Measurements from ENCODE around the gene DDX4. TPM values are rescaled to one million over a fixed set of nuclear protein-coding genes. Genes with fewer than 3 reads are reported as not detected.
A peak's percentile ranks its signal among the peaks of the same experiment; 100 is the strongest.

DDX4 gene
- not detected for total RNA-seq

DNA sequence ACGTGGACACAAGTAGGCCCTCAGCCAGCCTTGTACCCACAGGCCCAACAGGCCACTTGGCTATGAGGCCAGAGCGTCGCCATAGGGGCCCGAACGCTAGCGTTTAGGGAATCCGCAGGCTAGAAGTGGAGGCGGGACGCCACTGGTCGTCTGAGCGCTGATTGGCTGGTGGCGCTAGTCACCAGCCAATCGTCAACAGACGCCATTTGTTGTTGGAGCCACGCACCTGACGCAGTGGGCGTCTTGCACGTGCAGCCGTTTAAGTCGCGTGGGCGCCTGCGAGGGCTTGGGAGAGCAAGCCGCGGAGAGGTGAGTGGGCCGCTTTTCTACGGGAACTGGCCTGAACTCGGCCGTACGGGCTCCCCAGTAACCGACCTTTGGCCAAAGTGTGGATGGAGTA, at the start of gene DDX4:
DDX4 (plus strand) TSS at position 269 of the 400 bp plus-strand sequence. CDS start 903 bp downstream, outside the sequence.
- no peaks in the 10 kb centered on the region for H3K9me3 ChIP-seq
- no peak within 1 kb of the TSS for H3K27ac ChIP-seq
- DNase-seq: no peak
- no peaks in the 10 kb centered on the region for H3K4me1 ChIP-seq
- no peaks in the 10 kb centered on the region for H3K27me3 ChIP-seq
- intact Hi-C loops (cut with DNase I): no loop called here
- TF ChIP-seq POLR2A (IDR thresholded peaks at IDR 0.05): no peak
- TF ChIP-seq, protein P1, sequence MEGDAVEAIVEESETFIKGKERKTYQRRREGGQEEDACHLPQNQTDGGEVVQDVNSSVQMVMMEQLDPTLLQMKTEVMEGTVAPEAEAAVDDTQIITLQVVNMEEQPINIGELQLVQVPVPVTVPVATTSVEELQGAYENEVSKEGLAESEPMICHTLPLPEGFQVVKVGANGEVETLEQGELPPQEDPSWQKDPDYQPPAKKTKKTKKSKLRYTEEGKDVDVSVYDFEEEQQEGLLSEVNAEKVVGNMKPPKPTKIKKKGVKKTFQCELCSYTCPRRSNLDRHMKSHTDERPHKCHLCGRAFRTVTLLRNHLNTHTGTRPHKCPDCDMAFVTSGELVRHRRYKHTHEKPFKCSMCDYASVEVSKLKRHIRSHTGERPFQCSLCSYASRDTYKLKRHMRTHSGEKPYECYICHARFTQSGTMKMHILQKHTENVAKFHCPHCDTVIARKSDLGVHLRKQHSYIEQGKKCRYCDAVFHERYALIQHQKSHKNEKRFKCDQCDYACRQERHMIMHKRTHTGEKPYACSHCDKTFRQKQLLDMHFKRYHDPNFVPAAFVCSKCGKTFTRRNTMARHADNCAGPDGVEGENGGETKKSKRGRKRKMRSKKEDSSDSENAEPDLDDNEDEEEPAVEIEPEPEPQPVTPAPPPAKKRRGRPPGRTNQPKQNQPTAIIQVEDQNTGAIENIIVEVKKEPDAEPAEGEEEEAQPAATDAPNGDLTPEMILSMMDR (IDR thresholded peaks at IDR 0.05): no peak
- H3K4me3 ChIP-seq: no peak within 1 kb of the TSS
- WGBS, 2 donors: 92 to 95% methylated on average over 12 to 27 of the region's 31 CpGs
- no peaks in the 10 kb centered on the region for H3K36me3 ChIP-seq

DNA sequence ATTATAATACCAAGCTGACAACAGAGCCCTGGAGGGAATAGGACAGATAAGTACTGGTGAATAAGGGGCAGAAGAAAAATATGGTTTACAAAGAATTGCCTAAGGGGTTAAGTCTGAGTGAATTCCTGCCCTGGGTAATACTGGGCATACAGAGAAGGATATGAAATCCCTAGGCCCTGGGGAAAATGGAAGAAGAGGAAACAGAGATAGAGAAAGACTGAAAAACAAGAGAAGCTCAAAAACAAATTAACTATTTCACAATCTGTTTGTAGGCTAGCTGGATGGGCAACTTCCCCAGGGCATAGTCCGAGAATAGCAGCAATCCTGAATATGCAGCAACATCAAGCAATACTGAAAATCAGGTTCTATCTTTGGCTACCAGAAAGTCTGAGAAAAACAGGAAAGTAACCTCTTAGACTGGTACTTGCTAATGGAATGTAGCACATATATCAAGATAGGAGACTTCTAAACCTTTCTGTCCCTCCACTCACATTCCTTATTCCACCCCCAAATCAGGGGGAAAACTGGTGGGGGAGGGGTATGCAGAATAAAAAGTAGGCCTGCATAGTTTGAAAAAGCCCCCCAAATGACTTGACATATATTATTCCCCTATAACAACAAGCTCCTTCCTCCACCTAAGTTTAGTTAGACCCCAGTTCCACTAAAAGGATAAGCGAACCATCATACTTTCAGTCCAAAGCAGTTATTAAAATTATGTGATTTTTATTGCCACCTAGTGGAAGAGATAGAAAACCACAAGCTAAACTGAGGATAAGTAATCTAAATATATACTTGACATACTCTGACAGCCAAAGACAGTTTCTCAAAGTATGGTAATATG, 46.4 kb upstream of the DDX4 start:
- DNase-seq: no peak
- H3K9me3 ChIP-seq: no peaks in the 10 kb centered on the region
- H3K4me1 ChIP-seq: peaks cover 0 to 20% (median 0%) of the 10 kb centered on the region in 3 donors
- intact Hi-C loops (cut with DNase I): loop anchor here (5.0 to 10.0 kb wide), 2 partner anchors 284 to 347 kb away; no protein-coding TSS in a partner anchor
- TF ChIP-seq, protein P1 (IDR thresholded peaks at IDR 0.05): peak; percentile 30 to 79 (median 61)
- no peak for TF ChIP-seq POLR2A (IDR thresholded peaks at IDR 0.05)
- no peaks in the 10 kb centered on the region for H3K27me3 ChIP-seq
- H3K36me3 ChIP-seq: peaks cover 0 to 6% (median 0%) of the 10 kb centered on the region in 3 donors
- 46 to 64% methylated on average over 2 of the region's 2 CpGs for WGBS, 2 donors
- peak overlapping the region in 3 of 4 donors; percentile 22 to 54 (median 40) for H3K27ac ChIP-seq
- peak overlapping the region in 1 of 4 donors; percentile 24 for H3K4me3 ChIP-seq

DNA sequence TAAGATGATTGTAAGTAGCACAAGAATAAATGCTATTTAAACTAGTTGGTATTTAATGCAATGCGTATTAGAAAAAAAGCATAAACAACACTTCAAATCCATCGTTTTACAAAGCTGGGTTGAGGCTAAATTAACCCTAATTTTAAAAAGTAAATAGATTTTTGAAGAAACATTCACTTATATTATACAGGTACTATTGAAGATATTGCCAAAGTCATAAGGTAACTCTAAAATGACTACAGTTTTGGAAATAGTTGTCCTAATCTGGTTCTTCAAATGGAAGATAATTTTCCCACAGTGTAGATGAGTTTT, 45.8 kb upstream of the DDX4 start:
- 74 to 77% methylated on average over 2 of the region's 2 CpGs for WGBS, 2 donors
- DNase-seq: no peak
- intact Hi-C loops (cut with DNase I): loop anchor here (5.0 to 10.0 kb wide), 2 partner anchors 285 to 347 kb away; no protein-coding TSS in a partner anchor
- TF ChIP-seq, protein P1 (IDR thresholded peaks at IDR 0.05): peak in 1 of 6 experiments; percentile 1
- TF ChIP-seq POLR2A (IDR thresholded peaks at IDR 0.05): no peak
- no peaks in the 10 kb centered on the region for H3K9me3 ChIP-seq
- peaks cover 0 to 11% (median 0%) of the 10 kb centered on the region in 3 donors for H3K36me3 ChIP-seq
- H3K4me3 ChIP-seq: no peak overlapping the region
- no peak overlapping the region for H3K27ac ChIP-seq
- H3K4me1 ChIP-seq: peaks cover 0 to 20% (median 0%) of the 10 kb centered on the region in 3 donors
- no peaks in the 10 kb centered on the region for H3K27me3 ChIP-seq

DNA sequence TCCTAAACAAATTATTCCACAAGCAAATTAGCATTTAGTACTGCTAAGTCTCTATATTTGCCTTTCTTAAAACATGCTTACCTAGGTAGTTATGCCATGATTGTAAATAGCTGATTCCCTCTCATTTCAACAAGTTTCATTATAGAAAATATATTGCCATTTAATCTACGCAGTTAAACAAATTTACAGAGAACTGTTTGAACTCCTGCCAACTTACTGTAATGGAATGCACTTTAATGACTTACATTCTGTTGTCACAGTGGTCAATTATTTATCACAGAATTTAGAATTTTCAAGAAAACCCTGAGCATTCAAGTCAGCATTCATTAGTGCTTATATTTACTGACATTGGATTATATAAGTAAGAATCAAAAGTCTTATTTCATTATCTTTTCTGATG, 45.4 kb upstream of the DDX4 start:
- TF ChIP-seq, protein P1 (IDR thresholded peaks at IDR 0.05): no peak
- TF ChIP-seq POLR2A (IDR thresholded peaks at IDR 0.05): no peak
- H3K27ac ChIP-seq: no peak overlapping the region
- H3K36me3 ChIP-seq: peaks cover 0 to 16% (median 0%) of the 10 kb centered on the region in 3 donors
- H3K9me3 ChIP-seq: no peaks in the 10 kb centered on the region
- no peaks in the 10 kb centered on the region for H3K27me3 ChIP-seq
- intact Hi-C loops (cut with DNase I): loop anchor here (5.0 to 10.0 kb wide), 2 partner anchors 285 to 348 kb away; no protein-coding TSS in a partner anchor
- WGBS, 2 donors: 86 to 97% methylated on average over 1 of the region's 1 CpG
- no peak for DNase-seq
- H3K4me1 ChIP-seq: peaks cover 0 to 20% (median 0%) of the 10 kb centered on the region in 3 donors
- H3K4me3 ChIP-seq: no peak overlapping the region

Data from esophagus squamous epithelium (tissue), 5 donors.